K562 (cell line): ENCODE data around the gene TGFBR3L. TPM values are rescaled to one million over a fixed set of nuclear protein-coding genes. Genes with fewer than 3 reads are reported as not detected.

Experiments
- ATAC-seq: fragments of 200-7000 bp; cut with Tn5 transposase; 3 replicates; pipeline ENCODE4 v1.9.1; 2020; ENCODE audit warnings: moderate library complexity
- BruUV-seq: library from RNA; stranded (reverse); fragments of 400-500 nt; replicated peaks from 2 replicates; lab custom pipeline; 2021; lab: Mats Ljungman, UMichigan
- CTCF ChIA-PET: fragments of 300-600 bp; formaldehyde crosslinking; extraction: SDS; loops from one replicate; lab custom pipeline; 2021; ENCODE audit warnings: low intra/inter-chr PET ratio; lab: Yijun Ruan, JAX
- POLR2A ChIA-PET: fragments of 300-600, 350-650 bp; sonication (Branson Sonifier 250); formaldehyde crosslinking; extraction: SDS; loops from one replicate; lab custom pipeline; 2021; ENCODE audit warnings: antibody characterized with exemption, inconsistent platforms; lab: Yijun Ruan, JAX
- DNase-seq, 4 experiments: peaks; one replicate each; pipeline versions ENCODE4 v3.0.0 to v3.0.0-alpha.2; 2011 to 2018; ENCODE audit warnings: low spot score in 3 of 4, mixed read lengths in 3 of 4; ENCODE audit errors: extremely low read depth in 1 of 4
- FAIRE-seq: peaks from 2 replicates; lab custom pipeline; 2011; peaks lifted over from hg19 to GRCh38; lab: Jason Lieb, UNC
- H2AFZ ChIP-seq: 2 replicates; pipeline ENCODE4 v1.6.0; 2011; ENCODE audit warnings: low read depth, low read length, control low read depth, inconsistent platforms
- H3K27ac ChIP-seq: fragments of 200-600 bp; 3 replicates; pipeline ENCODE4 v1.8.0; 2011; ENCODE audit warnings: low read depth, mild to moderate bottlenecking, control low read depth, inconsistent platforms, low read length, moderate library complexity, mixed read lengths; ENCODE audit errors: extremely low read depth
- H3K27me3 ChIP-seq, 2 experiments: fragments of 300-600 bp in 1 of 2; 2 replicates in 1 of 2; 3 replicates in 1 of 2; pipeline versions ENCODE4 v1.6.0 to v1.8.0; 2011; ENCODE audit warnings: inconsistent platforms in 2 of 2, low read length in 2 of 2, mild to moderate bottlenecking in 1 of 2, mixed read lengths in 1 of 2, moderate library complexity in 1 of 2; ENCODE audit not compliant: control insufficient read depth in 2 of 2, insufficient read depth in 2 of 2
- H3K36me3 ChIP-seq: fragments of 300-600 bp; 3 replicates; pipeline ENCODE4 v1.8.0; 2011; ENCODE audit warnings: mild to moderate bottlenecking, low read length, inconsistent platforms; ENCODE audit not compliant: control insufficient read depth, insufficient read depth
- H3K4me1 ChIP-seq, 2 experiments: fragments of 200-600 bp in 1 of 2; replicated peaks in 1 of 2; 2 replicates in 1 of 2; 3 replicates in 1 of 2; pipeline versions ENCODE4 v1.5.1 to v1.8.0; 2011; ENCODE audit warnings: inconsistent platforms in 2 of 2, low read length in 2 of 2, mild to moderate bottlenecking in 1 of 2, mixed read lengths in 1 of 2, moderate library complexity in 1 of 2; ENCODE audit not compliant: control insufficient read depth in 2 of 2, insufficient read depth in 2 of 2
- H3K4me2 ChIP-seq: 2 replicates; pipeline ENCODE4 v1.6.1; 2011; ENCODE audit warnings: low read length, control low read depth, inconsistent platforms, mixed read lengths; ENCODE audit not compliant: insufficient read depth
- H3K4me3 ChIP-seq: fragments of 200-600 bp; sonication (generic), shearing (Covaris generic); 2 replicates; pipeline ENCODE4 v1.5.1; 2016; ENCODE audit warnings: control low read depth, inconsistent platforms
- H3K79me2 ChIP-seq: fragments of 200-600 bp; 3 replicates; pipeline ENCODE4 v1.8.0; 2011; ENCODE audit warnings: low read length, inconsistent platforms; ENCODE audit not compliant: control insufficient read depth, insufficient read depth
- H3K9ac ChIP-seq, 2 experiments: 2 replicates each; pipeline versions ENCODE4 v1.6.0 to v1.6.1; 2011; ENCODE audit warnings: low read depth in 2 of 2, low read length in 2 of 2, control low read depth in 1 of 2, inconsistent platforms in 1 of 2, mild to moderate bottlenecking in 1 of 2, mixed read lengths in 1 of 2; ENCODE audit not compliant: insufficient read depth in 1 of 2
- H3K9me1 ChIP-seq: one replicate; pipeline ENCODE4 v1.6.0; 2011; ENCODE audit warnings: inconsistent platforms, mild to moderate bottlenecking, low read length, moderate library complexity; ENCODE audit not compliant: control insufficient read depth, insufficient read depth
- H3K9me3 ChIP-seq: replicated peaks from 2 replicates; pipeline ENCODE4 v1.5.1; 2011; ENCODE audit warnings: low read depth, low read length, inconsistent platforms; ENCODE audit not compliant: control insufficient read depth, insufficient read depth
- H4K20me1 ChIP-seq: replicated peaks from 2 replicates; pipeline ENCODE4 v1.6.1; 2011; ENCODE audit warnings: low read length, inconsistent platforms, mixed read lengths; ENCODE audit not compliant: control insufficient read depth, insufficient read depth
- BRCA1 ChIP-seq, 2 experiments: fragments of 450-650 bp in 1 of 2; sonication (generic) in 1 of 2; formaldehyde crosslinking in 1 of 2; IDR thresholded peaks; 2 replicates each; pipeline versions ENCODE4 v1.5.0 to v1.6.1; 2017 to 2020; ENCODE audit warnings: mild to moderate bottlenecking in 1 of 2, missing genetic modification reagents in 1 of 2
- CCAR2 ChIP-seq: fragments of 200-400 bp; formaldehyde crosslinking; IDR thresholded peaks from 2 replicates; pipeline ENCODE4 v1.6.1; 2017; ENCODE audit warnings: mild to moderate bottlenecking, low read depth, low read length
- HLTF ChIP-seq: fragments of 450-650 bp; IDR thresholded peaks from 2 replicates; pipeline ENCODE4 v1.6.1; 2016
- NR4A1 ChIP-seq, 2 experiments: fragments of 250-450 bp in 1 of 2; fragments of 450-650 bp in 1 of 2; sonication (Bioruptor Pico) in 1 of 2; IDR thresholded peaks; 2 replicates each; pipeline versions ENCODE4 v1.4.0 to v1.6.1; 2016 to 2020; ENCODE audit warnings: mild to moderate bottlenecking in 2 of 2, missing compliant biosample characterization in 1 of 2, missing genetic modification characterization in 1 of 2, moderate library complexity in 1 of 2
- POLR2G ChIP-seq: fragments of 200-400 bp; formaldehyde crosslinking; IDR thresholded peaks from 2 replicates; pipeline ENCODE4 v1.6.1; 2017; ENCODE audit warnings: low read depth, mild to moderate bottlenecking, antibody characterized with exemption, low read length, moderate library complexity
- PYGO2 ChIP-seq: fragments of 450-650 bp; IDR thresholded peaks from 2 replicates; pipeline ENCODE4 v1.6.1; 2016; ENCODE audit warnings: mild to moderate bottlenecking, missing genetic modification characterization, moderate library complexity, missing compliant biosample characterization
- RBM22 ChIP-seq: fragments of 200-400 bp; formaldehyde crosslinking; IDR thresholded peaks from 2 replicates; pipeline ENCODE4 v1.6.1; 2018; ENCODE audit warnings: low read length, low read depth; ENCODE audit not compliant: poor library complexity, severe bottlenecking
- SLC30A9 ChIP-seq: fragments of 250-450 bp; sonication (Bioruptor Pico); IDR thresholded peaks from 2 replicates; pipeline ENCODE4 v1.8.0; 2022; ENCODE audit warnings: mild to moderate bottlenecking, moderate library complexity
- ZNF165 ChIP-seq: fragments of 250-450 bp; sonication (Bioruptor Pico); IDR thresholded peaks from 2 replicates; pipeline ENCODE4 v1.4.0; 2020; ENCODE audit warnings: borderline replicate concordance
- WGBS: fragments of 100-300 bp; shearing (Covaris generic); methylation state at CpG from one replicate; pipeline ENCODE4 v1.1.6; 2016; ENCODE audit warnings: low coverage, mixed read lengths; ENCODE audit not compliant: insufficient coverage; ENCODE audit errors: missing lambda C conversion rate; 5-methylcytosine and 5-hydroxymethylcytosine counted together
- in situ Hi-C: fragments of 300-500 bp; cut with MboI; formaldehyde crosslinking; loops from 4 replicates; pipeline ENCODE4 v1.15.0; 2018; ENCODE audit warnings: inconsistent platforms, mixed read lengths
- intact Hi-C: fragments of 100-400 bp; cut with micrococcal nuclease; formaldehyde crosslinking; loops from 2 replicates; pipeline ENCODE4 v1.14.2; 2022
- polyA plus RNA-seq, 8 experiments: library from polyadenylated mRNA; depleted of rRNA in 4 of 8; stranded (reverse) in 5 of 8; unstranded in 3 of 8; fragments of >200 nt; fragmentation: Nextera tagmentation in 2 of 8; fragmentation: Illumina TruSeq in 1 of 8; extraction: Ambion mirVana in 2 of 8; extraction: Trizol in 1 of 8; gene quantifications; 2 replicates each; pipeline versions ENCODE4 v1.2.1 to v1.2.3, GENCODE V29; 2011 to 2014; ENCODE audit warnings: inconsistent platforms in 1 of 8, missing spikeins in 1 of 8
- total RNA-seq, 7 experiments: library from RNA; depleted of rRNA in 6 of 7; stranded (reverse); fragments of >200 nt in 6 of 7; fragmentation: Illumina TruSeq in 2 of 7; extraction: Trizol in 2 of 7; gene quantifications; 2 replicates each; pipeline versions ENCODE4 v1.2.1 to v1.2.3, GENCODE V29; 2011 to 2021; ENCODE audit warnings: low replicate concordance in 1 of 7
- TF ChIP-seq, protein P1 (sequence below): fragments of 200-800 bp; sonication (Bioruptor generic); IDR thresholded peaks from 2 replicates; pipeline ENCODE4 v1.6.1; 2017; ENCODE audit warnings: missing genetic modification characterization, missing compliant biosample characterization
- TF ChIP-seq, protein P2 (sequence below): sonication (generic); formaldehyde crosslinking; IDR thresholded peaks from 2 replicates; pipeline ENCODE4 v1.8.1; 2023; ENCODE audit warnings: mild to moderate bottlenecking, missing genetic modification reagents
- TF ChIP-seq, protein P3 (sequence below): fragments of 250-450 bp; sonication (Bioruptor Pico); IDR thresholded peaks from 2 replicates; pipeline ENCODE4 v1.5.0; 2020; ENCODE audit warnings: mild to moderate bottlenecking, borderline replicate concordance

TGFBR3L gene
- total and polyA plus RNA-seq, 9 of the 15 experiments (the other 6 are each of a cell fraction or from before 2014, with no cell fraction given) = not detected

DNA sequence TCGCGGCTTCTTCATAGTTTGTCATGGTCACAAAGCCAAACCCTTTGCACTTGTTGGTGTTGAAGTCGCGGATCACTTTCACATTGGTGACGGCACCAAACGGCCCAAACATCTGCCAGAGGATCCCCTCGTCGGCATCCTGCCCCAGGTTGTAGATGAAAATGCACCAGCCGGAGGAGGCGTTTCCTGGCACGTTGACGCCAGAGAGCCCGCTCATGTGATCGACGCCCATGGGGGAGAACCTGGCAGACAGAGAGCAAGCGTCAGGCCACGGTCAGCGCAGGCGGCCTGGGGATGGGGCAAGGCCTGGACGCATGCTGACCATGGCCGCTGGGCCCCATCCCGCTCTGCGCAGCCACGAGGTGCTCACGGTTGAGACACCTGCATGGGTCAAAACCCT, 48.9 kb downstream of the TGFBR3L start:
- CTCF ChIA-PET = no interaction called here
- Histone ChIP-seq H3K9ac (peak overlapping the region in 1 of 2 experiments; percentile 26; a peak in 1 of 4 replicates), H3K27ac (no peak overlapping the region), H3K4me3 (no peak overlapping the region), H3K4me2 (no peak overlapping the region), H2AFZ (no peak overlapping the region), H4K20me1 (no peaks in the 10 kb centered on the region), H3K9me1 (no peaks in the 10 kb centered on the region), H3K27me3 (no peaks in the 10 kb centered on the region), H3K9me3 (no peaks in the 10 kb centered on the region), H3K4me1 (peaks cover 4 to 7% of the 10 kb centered on the region in 2 experiments; a peak in 4 of 5 replicates), H3K36me3 (peaks cover 93% of the 10 kb centered on the region; the same call in 2 of the 3 replicates), H3K79me2 (no peaks in the 10 kb centered on the region)
- WGBS = 94% methylated on average over 22 of the region's 25 CpGs
- no peak for ATAC-seq
- TF ChIP-seq POLR2G (peak; percentile 64), ZNF165 (CRISPR knock-in tag) (no peak), SLC30A9 (CRISPR knock-in tag) (no peak), CCAR2 (no peak), PYGO2 (tag) (no peak), NR4A1 (CRISPR knock-in tag; IDR thresholded peaks at IDR 0.05) (no peak), NR4A1 (tag; IDR thresholded peaks at IDR 0.05) (no peak), HLTF (no peak), RBM22 (peak; percentile 57), BRCA1 (IDR thresholded peaks at IDR 0.05) (no peak), BRCA1 (CRISPR knock-in tag; IDR thresholded peaks at IDR 0.05) (no peak)
- TF ChIP-seq, protein P1, sequence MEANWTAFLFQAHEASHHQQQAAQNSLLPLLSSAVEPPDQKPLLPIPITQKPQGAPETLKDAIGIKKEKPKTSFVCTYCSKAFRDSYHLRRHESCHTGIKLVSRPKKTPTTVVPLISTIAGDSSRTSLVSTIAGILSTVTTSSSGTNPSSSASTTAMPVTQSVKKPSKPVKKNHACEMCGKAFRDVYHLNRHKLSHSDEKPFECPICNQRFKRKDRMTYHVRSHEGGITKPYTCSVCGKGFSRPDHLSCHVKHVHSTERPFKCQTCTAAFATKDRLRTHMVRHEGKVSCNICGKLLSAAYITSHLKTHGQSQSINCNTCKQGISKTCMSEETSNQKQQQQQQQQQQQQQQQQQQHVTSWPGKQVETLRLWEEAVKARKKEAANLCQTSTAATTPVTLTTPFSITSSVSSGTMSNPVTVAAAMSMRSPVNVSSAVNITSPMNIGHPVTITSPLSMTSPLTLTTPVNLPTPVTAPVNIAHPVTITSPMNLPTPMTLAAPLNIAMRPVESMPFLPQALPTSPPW (CRISPR knock-in tag) = no peak
- TF ChIP-seq, protein P2, sequence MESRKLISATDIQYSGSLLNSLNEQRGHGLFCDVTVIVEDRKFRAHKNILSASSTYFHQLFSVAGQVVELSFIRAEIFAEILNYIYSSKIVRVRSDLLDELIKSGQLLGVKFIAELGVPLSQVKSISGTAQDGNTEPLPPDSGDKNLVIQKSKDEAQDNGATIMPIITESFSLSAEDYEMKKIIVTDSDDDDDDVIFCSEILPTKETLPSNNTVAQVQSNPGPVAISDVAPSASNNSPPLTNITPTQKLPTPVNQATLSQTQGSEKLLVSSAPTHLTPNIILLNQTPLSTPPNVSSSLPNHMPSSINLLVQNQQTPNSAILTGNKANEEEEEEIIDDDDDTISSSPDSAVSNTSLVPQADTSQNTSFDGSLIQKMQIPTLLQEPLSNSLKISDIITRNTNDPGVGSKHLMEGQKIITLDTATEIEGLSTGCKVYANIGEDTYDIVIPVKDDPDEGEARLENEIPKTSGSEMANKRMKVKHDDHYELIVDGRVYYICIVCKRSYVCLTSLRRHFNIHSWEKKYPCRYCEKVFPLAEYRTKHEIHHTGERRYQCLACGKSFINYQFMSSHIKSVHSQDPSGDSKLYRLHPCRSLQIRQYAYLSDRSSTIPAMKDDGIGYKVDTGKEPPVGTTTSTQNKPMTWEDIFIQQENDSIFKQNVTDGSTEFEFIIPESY (CRISPR knock-in tag) = no peak
- TF ChIP-seq, protein P3, sequence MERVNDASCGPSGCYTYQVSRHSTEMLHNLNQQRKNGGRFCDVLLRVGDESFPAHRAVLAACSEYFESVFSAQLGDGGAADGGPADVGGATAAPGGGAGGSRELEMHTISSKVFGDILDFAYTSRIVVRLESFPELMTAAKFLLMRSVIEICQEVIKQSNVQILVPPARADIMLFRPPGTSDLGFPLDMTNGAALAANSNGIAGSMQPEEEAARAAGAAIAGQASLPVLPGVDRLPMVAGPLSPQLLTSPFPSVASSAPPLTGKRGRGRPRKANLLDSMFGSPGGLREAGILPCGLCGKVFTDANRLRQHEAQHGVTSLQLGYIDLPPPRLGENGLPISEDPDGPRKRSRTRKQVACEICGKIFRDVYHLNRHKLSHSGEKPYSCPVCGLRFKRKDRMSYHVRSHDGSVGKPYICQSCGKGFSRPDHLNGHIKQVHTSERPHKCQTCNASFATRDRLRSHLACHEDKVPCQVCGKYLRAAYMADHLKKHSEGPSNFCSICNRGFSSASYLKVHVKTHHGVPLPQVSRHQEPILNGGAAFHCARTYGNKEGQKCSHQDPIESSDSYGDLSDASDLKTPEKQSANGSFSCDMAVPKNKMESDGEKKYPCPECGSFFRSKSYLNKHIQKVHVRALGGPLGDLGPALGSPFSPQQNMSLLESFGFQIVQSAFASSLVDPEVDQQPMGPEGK (CRISPR knock-in tag) = no peak
- DNase-seq = no peak
- in situ Hi-C loops (no loop called here), intact Hi-C loops (no loop called here)
- POLR2A ChIA-PET = interaction anchor here (1.2 kb wide), 1 partner anchor 14 kb away, joined by 3 read pairs; no protein-coding TSS in a partner anchor
- FAIRE-seq = no peak
- BruUV-seq = no TSS peak
